Activated CD4-positive, alpha-beta T cell treated with anti-CD3 and anti-CD28 coated beads, Interleukin-2, amount 50 U/mL, for 48 hours (primary cell): ENCODE data around the gene SLC22A24.
"Not testable (repeated sequence)": the region's sequence is repeated elsewhere in the genome, so short reads cannot be mapped to it uniquely, and the experiment has no call there.

ENCODE experiments used
- DNase-seq, 2 experiments: peaks; one replicate each; pipeline ENCODE4 v3.0.0-alpha.2; 2020

SLC22A24 gene

DNA sequence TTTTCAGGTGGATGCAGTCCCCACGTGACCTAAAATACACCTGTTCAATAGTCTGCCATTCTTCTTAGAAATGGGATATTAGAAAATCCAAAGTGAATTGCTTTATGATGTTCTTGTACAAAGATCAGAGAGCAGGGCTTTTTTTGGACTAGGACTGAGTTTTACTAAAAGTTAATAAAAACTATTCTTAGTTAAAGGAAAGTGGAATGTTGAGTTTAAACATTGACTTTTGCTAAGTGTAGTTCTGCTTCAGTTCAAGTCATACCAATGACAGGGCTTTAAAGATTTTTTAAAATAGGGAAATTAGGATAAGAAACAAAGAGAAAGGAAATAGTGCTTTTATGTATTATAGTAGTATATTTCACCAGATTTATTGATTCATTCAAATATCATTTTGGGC is at the start of gene SLC22A24:
Gene SLC22A24 (minus strand): TSS at position 101 of the 400 bp plus-strand sequence. CDS start 442 bp downstream, outside the sequence.
- DNase-seq: no peak

- DNase-seq: no peak
Measured at GRCh38 chr11:63180536-63180935, 36.5 kb upstream of the SLC22A24 start.

- no peak for DNase-seq
Measured at GRCh38 chr11:63179432-63180041, 35.5 kb upstream of the SLC22A24 start.

GRCh38 chr11:63177872-63178271 is 33.9 kb upstream of the SLC22A24 start:
- no peak for DNase-seq

GRCh38 chr11:63165706-63166310 is 21.8 kb upstream of the SLC22A24 start:
- no peak for DNase-seq

DNA sequence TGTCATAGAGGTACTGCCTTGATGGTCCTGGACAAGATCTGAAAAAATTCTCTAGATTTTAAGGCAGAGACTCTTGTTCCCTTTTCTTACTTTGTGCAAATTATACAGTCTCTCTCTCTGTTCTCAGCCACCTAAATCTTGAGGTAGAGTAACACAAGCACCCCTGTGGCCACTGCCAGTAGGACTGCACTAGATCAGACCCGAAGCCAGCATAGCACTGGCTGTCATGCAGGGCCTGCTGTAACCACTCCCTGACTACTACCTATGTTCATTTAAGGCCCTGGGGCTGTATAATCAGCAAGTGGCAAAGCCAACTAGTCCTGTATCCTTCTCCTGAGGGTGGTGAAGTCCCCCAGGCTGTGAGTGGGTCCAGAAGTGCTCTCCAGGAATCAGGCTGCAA is 11.8 kb upstream of the SLC22A24 start:
- no peak for DNase-seq

GRCh38 chr11:63146581-63146980 is 2.6 kb upstream of the SLC22A24 start:
- DNase-seq: no peak

DNA sequence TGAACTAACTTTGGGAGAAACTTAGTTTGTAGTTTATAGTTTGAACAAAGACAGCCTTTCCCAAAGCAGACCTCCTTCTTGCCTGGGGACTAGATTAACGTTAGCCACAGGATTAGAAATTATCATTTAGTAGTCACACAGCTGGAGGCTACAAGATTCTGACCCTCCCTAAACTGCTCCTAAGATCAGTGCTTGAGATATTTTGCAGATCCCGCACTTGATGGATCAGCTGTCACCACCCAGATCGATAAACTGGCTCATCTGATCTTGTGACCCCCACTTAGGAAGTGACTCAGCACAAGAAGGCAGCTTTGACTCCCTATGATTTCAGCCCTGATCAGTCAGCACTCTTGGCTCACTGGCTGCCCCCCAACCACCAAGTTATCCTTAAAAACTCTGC is 1.6 kb downstream of the SLC22A24 start:
- no peak for DNase-seq

- DNase-seq: no peak
Measured at GRCh38 chr11:63132985-63133775, 10.8 kb downstream of the SLC22A24 start.

- no peak for DNase-seq
Measured at GRCh38 chr11:63099555-63099954, 44.5 kb downstream of the SLC22A24 start.

GRCh38 chr11:63080682-63081081 is 63.3 kb downstream of the SLC22A24 start:
- DNase-seq: no peak

- not testable (repeated sequence) for DNase-seq
Measured at GRCh38 chr11:63046203-63046602, 97.8 kb downstream of the SLC22A24 start.

GRCh38 chr11:63042596-63042995 is 101.4 kb downstream of the SLC22A24 start:
- no peak for DNase-seq

DNA sequence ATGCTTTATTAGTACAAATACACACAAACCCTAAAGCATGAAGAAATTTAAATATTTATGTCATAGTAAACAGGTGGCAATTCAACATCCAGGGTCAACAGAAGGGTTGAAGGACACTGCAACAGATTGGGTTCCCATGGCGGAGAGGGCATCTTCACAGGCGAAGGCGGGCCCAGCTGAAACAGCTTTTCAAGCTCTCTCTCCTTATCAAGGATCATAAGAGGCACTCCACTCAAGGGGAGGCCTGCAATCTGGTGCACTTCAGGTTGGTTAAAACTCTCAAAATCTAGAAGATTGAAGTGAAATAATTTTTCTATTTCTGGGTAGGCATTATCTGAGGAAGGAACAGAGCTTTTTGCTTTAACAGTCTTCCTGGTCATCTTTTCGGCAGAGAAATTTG is 111.6 kb downstream of the SLC22A24 start:
- no peak for DNase-seq
